NCI-H2107 (cell line): ENCODE data around the gene TMEM190.

Source experiments
- DNase-seq: peaks from one replicate; lab custom pipeline; 2025; lab: John Stamatoyannopoulos, UW

The TMEM190 gene

DNA sequence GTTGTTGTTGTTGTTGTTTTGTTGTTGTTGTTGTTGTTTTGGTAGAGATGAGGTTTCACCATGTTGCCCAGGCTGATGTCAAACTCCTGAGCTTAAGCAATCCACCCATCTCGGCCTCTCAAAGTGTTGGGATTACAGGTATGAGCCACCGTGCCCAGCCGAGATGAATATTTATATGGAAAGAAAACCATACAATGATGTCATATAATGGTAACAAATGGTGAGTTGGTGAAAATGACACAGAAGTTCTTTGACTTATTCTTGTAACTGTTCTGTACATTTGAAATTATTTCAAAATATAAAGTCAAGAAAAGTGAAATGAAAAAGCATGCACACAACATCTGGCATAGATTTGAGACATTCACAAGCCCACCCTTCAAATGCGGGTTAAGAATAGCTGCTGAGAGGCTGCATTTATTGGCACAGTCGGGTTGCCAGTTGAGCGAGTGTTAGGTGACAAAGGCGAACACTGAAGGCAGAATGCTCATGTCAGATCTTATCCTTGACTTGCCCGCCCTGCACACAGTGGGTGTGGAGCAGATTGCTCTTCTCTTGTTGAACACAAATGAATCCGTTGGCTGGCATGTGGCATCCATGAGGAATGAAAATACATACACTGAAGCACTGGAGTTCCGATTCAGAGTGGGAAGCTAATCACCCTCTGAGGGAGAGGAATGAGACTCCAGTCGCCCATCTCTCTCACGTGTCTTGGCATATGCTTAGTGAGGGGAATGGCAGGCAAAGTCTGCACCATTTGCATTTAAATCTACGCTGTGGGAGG, 46.8 kb downstream of the TMEM190 start:
- DNase-seq: no peak

DNA sequence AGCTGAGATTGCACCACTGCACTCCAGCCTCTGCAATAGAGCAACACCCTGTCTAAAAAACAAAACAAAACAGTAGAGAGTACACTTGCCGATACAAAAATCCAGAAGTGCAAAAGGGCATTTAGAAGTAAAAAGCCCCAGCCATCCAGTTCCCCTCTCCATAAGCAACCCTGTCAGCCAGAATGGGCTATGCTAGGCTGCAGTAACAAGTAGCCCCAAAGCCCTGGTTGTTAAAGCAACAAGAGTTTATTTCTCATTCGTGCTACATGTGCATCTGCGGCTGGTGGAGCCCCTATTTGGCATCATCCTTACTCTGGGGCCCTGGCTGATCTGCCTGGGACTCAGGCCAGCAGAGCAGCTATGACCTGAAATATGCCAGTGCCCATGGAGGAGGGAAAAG, 47.9 kb downstream of the TMEM190 start:
- DNase-seq: no peak

DNA sequence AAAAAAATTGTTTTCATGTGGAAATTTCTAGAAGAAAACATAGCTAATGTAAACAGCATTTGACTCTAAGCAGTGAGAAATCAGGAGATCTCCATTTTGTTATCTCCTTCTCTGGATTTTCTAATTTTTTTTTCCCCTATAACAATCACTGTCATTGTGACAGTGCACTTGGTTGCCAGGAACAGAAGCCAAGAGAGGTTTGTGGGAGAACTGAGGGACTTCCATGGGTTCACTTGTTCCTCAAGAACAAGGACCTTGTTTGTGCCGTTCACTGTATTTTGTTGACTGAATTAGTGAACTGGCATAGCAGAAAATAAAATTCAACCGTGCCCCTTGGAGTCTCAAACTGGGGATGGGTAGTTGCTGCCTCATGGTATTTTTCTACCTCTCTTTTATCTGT, 49.4 kb downstream of the TMEM190 start:
- no peak for DNase-seq
